Body of pancreas (tissue), 4 donors: ENCODE results near the gene RPAP2.

ENCODE experiments used
- CTCF ChIP-seq, 7 experiments: fragments of 450-650 bp in 4 of 7; fragments of 200-600 bp in 3 of 7; sonication (generic) in 3 of 7; IDR thresholded peaks; one replicate each; pipeline ENCODE4 v1.5.1; 2016 to 2019; ENCODE audit warnings: antibody characterized with exemption in 7 of 7
- POLR2A ChIP-seq, 3 donors: fragments of 450-650 bp; IDR thresholded peaks; one replicate each; pipeline ENCODE4 v1.6.1; 2016; ENCODE audit warnings: antibody characterized with exemption in 3 of 3, mild to moderate bottlenecking in 2 of 3

- TF ChIP-seq CTCF (IDR thresholded peaks at IDR 0.05) (no peak), POLR2A (IDR thresholded peaks at IDR 0.05) (no peak)
Observed at GRCh38 chr1:92354259-92354658, 55.4 kb downstream of the RPAP2 start.
